GM23338 (cell line): ENCODE results near the gene ZYG11A.

Experiments
- CREB1 ChIP-seq: fragments of 250-450 bp; sonication (Bioruptor Pico); IDR thresholded peaks from 2 replicates; pipeline ENCODE4 v1.5.0; 2020; ENCODE audit warnings: low read depth, mild to moderate bottlenecking, moderate library complexity
- EZH2 ChIP-seq: fragments of 200-600 bp; sonication (generic); IDR thresholded peaks from one replicate; pipeline ENCODE4 v1.8.0; 2017; ENCODE audit warnings: antibody characterized with exemption, mild to moderate bottlenecking, low read depth; ENCODE audit not compliant: unreplicated experiment
- EZH2phosphoT487 ChIP-seq: fragments of 200-600 bp; sonication (generic); IDR thresholded peaks from one replicate; pipeline ENCODE4 v1.8.1; 2018; ENCODE audit warnings: antibody characterized with exemption; ENCODE audit not compliant: unreplicated experiment
- JUNB ChIP-seq: IDR thresholded peaks from one replicate; pipeline ENCODE4 v1.6.1; 2016; ENCODE audit warnings: antibody characterized with exemption; ENCODE audit not compliant: unreplicated experiment
- POLR2AphosphoS5 ChIP-seq: IDR thresholded peaks from 2 replicates; pipeline ENCODE4 v1.6.1; 2016; ENCODE audit warnings: antibody characterized with exemption, low read depth
- TF ChIP-seq, protein P1 (sequence below), 2 experiments: fragments of 200-600 bp in 1 of 2; sonication (generic) in 1 of 2; conservative IDR thresholded peaks; 2 replicates each; pipeline versions ENCODE4 v1.5.1 to v1.6.1; 2016 to 2017; ENCODE audit warnings: antibody characterized with exemption in 2 of 2, low read depth in 2 of 2, mild to moderate bottlenecking in 2 of 2, moderate library complexity in 1 of 2
- TF ChIP-seq, protein P2 (sequence below): IDR thresholded peaks from one replicate; pipeline ENCODE4 v1.6.1; 2018; ENCODE audit warnings: antibody characterized with exemption; ENCODE audit not compliant: unreplicated experiment

DNA sequence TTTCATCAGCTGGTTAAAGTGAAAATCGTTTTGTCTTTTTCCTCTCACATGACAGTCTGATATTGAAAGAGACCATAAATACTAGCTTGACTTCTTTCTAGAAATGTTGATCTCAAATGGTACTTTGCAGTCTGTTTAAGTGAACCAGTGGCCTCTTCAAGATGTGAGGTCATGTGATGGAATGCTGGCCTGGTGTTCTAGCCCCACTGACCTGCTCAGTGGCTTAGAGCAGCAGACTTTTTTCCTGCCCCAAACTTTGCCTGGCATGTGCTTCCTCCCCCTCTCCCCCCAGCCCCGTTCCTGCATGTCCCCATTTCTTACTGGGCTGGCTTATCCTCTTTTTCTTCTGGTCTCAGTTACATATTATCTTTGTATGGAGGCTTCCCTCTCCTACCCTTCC is 34.3 kb downstream of the ZYG11A start:
- TF ChIP-seq, protein P1, sequence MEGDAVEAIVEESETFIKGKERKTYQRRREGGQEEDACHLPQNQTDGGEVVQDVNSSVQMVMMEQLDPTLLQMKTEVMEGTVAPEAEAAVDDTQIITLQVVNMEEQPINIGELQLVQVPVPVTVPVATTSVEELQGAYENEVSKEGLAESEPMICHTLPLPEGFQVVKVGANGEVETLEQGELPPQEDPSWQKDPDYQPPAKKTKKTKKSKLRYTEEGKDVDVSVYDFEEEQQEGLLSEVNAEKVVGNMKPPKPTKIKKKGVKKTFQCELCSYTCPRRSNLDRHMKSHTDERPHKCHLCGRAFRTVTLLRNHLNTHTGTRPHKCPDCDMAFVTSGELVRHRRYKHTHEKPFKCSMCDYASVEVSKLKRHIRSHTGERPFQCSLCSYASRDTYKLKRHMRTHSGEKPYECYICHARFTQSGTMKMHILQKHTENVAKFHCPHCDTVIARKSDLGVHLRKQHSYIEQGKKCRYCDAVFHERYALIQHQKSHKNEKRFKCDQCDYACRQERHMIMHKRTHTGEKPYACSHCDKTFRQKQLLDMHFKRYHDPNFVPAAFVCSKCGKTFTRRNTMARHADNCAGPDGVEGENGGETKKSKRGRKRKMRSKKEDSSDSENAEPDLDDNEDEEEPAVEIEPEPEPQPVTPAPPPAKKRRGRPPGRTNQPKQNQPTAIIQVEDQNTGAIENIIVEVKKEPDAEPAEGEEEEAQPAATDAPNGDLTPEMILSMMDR (conservative IDR thresholded peaks at IDR 0.05; ENCODE audit: low read depth in 2 of 2): no peak
- no peak for TF ChIP-seq EZH2
- no peak for TF ChIP-seq CREB1 (CRISPR knock-in tag)
- TF ChIP-seq EZH2phosphoT487: no peak
- no peak for TF ChIP-seq JUNB
- TF ChIP-seq, protein P2, sequence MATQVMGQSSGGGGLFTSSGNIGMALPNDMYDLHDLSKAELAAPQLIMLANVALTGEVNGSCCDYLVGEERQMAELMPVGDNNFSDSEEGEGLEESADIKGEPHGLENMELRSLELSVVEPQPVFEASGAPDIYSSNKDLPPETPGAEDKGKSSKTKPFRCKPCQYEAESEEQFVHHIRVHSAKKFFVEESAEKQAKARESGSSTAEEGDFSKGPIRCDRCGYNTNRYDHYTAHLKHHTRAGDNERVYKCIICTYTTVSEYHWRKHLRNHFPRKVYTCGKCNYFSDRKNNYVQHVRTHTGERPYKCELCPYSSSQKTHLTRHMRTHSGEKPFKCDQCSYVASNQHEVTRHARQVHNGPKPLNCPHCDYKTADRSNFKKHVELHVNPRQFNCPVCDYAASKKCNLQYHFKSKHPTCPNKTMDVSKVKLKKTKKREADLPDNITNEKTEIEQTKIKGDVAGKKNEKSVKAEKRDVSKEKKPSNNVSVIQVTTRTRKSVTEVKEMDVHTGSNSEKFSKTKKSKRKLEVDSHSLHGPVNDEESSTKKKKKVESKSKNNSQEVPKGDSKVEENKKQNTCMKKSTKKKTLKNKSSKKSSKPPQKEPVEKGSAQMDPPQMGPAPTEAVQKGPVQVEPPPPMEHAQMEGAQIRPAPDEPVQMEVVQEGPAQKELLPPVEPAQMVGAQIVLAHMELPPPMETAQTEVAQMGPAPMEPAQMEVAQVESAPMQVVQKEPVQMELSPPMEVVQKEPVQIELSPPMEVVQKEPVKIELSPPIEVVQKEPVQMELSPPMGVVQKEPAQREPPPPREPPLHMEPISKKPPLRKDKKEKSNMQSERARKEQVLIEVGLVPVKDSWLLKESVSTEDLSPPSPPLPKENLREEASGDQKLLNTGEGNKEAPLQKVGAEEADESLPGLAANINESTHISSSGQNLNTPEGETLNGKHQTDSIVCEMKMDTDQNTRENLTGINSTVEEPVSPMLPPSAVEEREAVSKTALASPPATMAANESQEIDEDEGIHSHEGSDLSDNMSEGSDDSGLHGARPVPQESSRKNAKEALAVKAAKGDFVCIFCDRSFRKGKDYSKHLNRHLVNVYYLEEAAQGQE: no peak
- no peak for TF ChIP-seq POLR2AphosphoS5
